ENCODE results near the gene SHF. TPM values are rescaled to one million over a fixed set of nuclear protein-coding genes. Genes with fewer than 3 reads are reported as not detected.

The SHF gene
- polyA plus RNA-seq, 1 donor (not counting 4 experiments of a cell fraction or from before 2014, with no cell fraction given): 0.24 TPM

- FAIRE-seq (no peak), DNase-seq (ENCODE audit: low read depth, low spot score) (no peak)
- TF ChIP-seq CTCF (optimal IDR thresholded peaks at IDR 0.05 in 1 of 3, IDR thresholded peaks at IDR 0.05 in 1 of 3, conservative IDR thresholded peaks at IDR 0.05 in 1 of 3; ENCODE audit: extremely low read depth in 1 of 3, insufficient read depth in 2 of 3, low read length in 3 of 3) (no peak), EZH2 (IDR thresholded peaks at IDR 0.05; ENCODE audit: low read length) (no peak)
- Histone ChIP-seq H3K27me3 (ENCODE audit: control insufficient read depth, extremely low read depth, insufficient read depth, low read length) (peaks cover 14% of the 10 kb centered on the region), H3K9me1 (ENCODE audit: control insufficient read depth, extremely low read depth, insufficient read depth, low read length) (no peaks in the 10 kb centered on the region), H3K27ac (ENCODE audit: control insufficient read depth, insufficient read depth, low read length) (no peak overlapping the region), H3K9me3 (ENCODE audit: control insufficient read depth, low read depth, low read length) (no peaks in the 10 kb centered on the region), H3K4me3 (ENCODE audit: control insufficient read depth in 2 of 3, extremely low read depth in 1 of 3, insufficient read depth in 2 of 3, low read depth in 1 of 3, low read length in 3 of 3) (no peak overlapping the region), H3K4me1 (ENCODE audit: control insufficient read depth, extremely low read depth, insufficient read depth, low read length) (no peaks in the 10 kb centered on the region), H2AFZ (ENCODE audit: control insufficient read depth, low read length) (no peak overlapping the region), H4K20me1 (ENCODE audit: control insufficient read depth, extremely low read depth, insufficient read depth, low read length) (no peaks in the 10 kb centered on the region), H3K79me2 (ENCODE audit: control insufficient read depth, insufficient read depth, low read length) (no peaks in the 10 kb centered on the region), H3K36me3 (ENCODE audit: control insufficient read depth in 2 of 2, extremely low read depth in 1 of 2, insufficient read depth in 2 of 2, low read length in 2 of 2) (no peaks in the 10 kb centered on the region), H3K4me2 (ENCODE audit: control insufficient read depth, extremely low read depth, insufficient read depth, low read depth, low read length) (no peak overlapping the region), H3K9ac (ENCODE audit: control insufficient read depth, extremely low read depth, insufficient read depth, low read length) (no peak overlapping the region)
- dilution Hi-C loops (cut with MboI; ENCODE audit: extremely low pct_ligation_motif_present, low sequenced_read_pairs): no loop called here
Observed at GRCh38 chr15:45186771-45187577, 792 bp downstream of the SHF start.

- Histone ChIP-seq H3K9ac (ENCODE audit: control insufficient read depth, extremely low read depth, insufficient read depth, low read length) (no peak overlapping the region), H4K20me1 (ENCODE audit: control insufficient read depth, extremely low read depth, insufficient read depth, low read length) (no peaks in the 10 kb centered on the region), H3K4me3 (ENCODE audit: control insufficient read depth in 2 of 3, extremely low read depth in 1 of 3, insufficient read depth in 2 of 3, low read depth in 1 of 3, low read length in 3 of 3) (no peak overlapping the region), H2AFZ (ENCODE audit: control insufficient read depth, low read length) (no peak overlapping the region), H3K27me3 (ENCODE audit: control insufficient read depth, extremely low read depth, insufficient read depth, low read length) (peaks cover 14% of the 10 kb centered on the region), H3K4me2 (ENCODE audit: control insufficient read depth, extremely low read depth, insufficient read depth, low read depth, low read length) (no peak overlapping the region), H3K9me1 (ENCODE audit: control insufficient read depth, extremely low read depth, insufficient read depth, low read length) (no peaks in the 10 kb centered on the region), H3K36me3 (ENCODE audit: control insufficient read depth in 2 of 2, extremely low read depth in 1 of 2, insufficient read depth in 2 of 2, low read length in 2 of 2) (no peaks in the 10 kb centered on the region), H3K9me3 (ENCODE audit: control insufficient read depth, low read depth, low read length) (no peaks in the 10 kb centered on the region), H3K79me2 (ENCODE audit: control insufficient read depth, insufficient read depth, low read length) (no peaks in the 10 kb centered on the region), H3K4me1 (ENCODE audit: control insufficient read depth, extremely low read depth, insufficient read depth, low read length) (no peaks in the 10 kb centered on the region), H3K27ac (ENCODE audit: control insufficient read depth, insufficient read depth, low read length) (no peak overlapping the region)
- TF ChIP-seq EZH2 (IDR thresholded peaks at IDR 0.05; ENCODE audit: low read length) (no peak), CTCF (optimal IDR thresholded peaks at IDR 0.05 in 1 of 3, IDR thresholded peaks at IDR 0.05 in 1 of 3, conservative IDR thresholded peaks at IDR 0.05 in 1 of 3; ENCODE audit: extremely low read depth in 1 of 3, insufficient read depth in 2 of 3, low read length in 3 of 3) (no peak)
- DNase-seq (ENCODE audit: low read depth, low spot score): no peak
- no peak for FAIRE-seq
- dilution Hi-C loops (cut with MboI; ENCODE audit: extremely low pct_ligation_motif_present, low sequenced_read_pairs): no loop called here
Observed at GRCh38 chr15:45185903-45186770, 1.6 kb downstream of the SHF start.

Data from keratinocyte (primary cell).